ENCODE results near the gene FAM163B.

- TF ChIP-seq CTCF (conservative IDR thresholded peaks at IDR 0.05 in 1 of 2, IDR thresholded peaks at IDR 0.05 in 1 of 2; ENCODE audit: extremely low read depth in 1 of 2, insufficient read depth in 1 of 2, low read depth in 1 of 2, low read length in 2 of 2): no peak
- TF ChIP-seq EZH2 (IDR thresholded peaks at IDR 0.05; ENCODE audit: borderline replicate concordance, low read length): no peak
Observed at GRCh38 chr9:133608889-133609288, 300 bp downstream of the FAM163B start.

All from mammary epithelial cell (primary cell).